Esophagus muscularis mucosa (tissue), 4 donors: ENCODE data around the gene ARID3A.

Experiments used
- EP300 ChIP-seq: sonication (generic); formaldehyde crosslinking; IDR thresholded peaks from one replicate; pipeline ENCODE4 v1.6.1; 2017; ENCODE audit warnings: antibody characterized with exemption
- POLR2A ChIP-seq: fragments of 450-650 bp; IDR thresholded peaks from one replicate; pipeline ENCODE4 v1.6.1; 2017; ENCODE audit warnings: antibody characterized with exemption, moderate library complexity, mild to moderate bottlenecking, low read depth
- POLR2AphosphoS5 ChIP-seq, 2 donors: sonication (generic); formaldehyde crosslinking; IDR thresholded peaks; one replicate each; pipeline ENCODE4 v1.6.1; 2017; ENCODE audit warnings: antibody characterized with exemption in 2 of 2
- TF ChIP-seq, protein P1 (sequence below), 3 experiments: fragments of 200-600 bp in 2 of 3; fragments of 450-650 bp in 1 of 3; sonication (generic) in 2 of 3; IDR thresholded peaks; one replicate each; pipeline ENCODE4 v1.5.1; 2017 to 2019; ENCODE audit warnings: antibody characterized with exemption in 3 of 3, mild to moderate bottlenecking in 2 of 3, moderate library complexity in 1 of 3

- TF ChIP-seq, protein P1, sequence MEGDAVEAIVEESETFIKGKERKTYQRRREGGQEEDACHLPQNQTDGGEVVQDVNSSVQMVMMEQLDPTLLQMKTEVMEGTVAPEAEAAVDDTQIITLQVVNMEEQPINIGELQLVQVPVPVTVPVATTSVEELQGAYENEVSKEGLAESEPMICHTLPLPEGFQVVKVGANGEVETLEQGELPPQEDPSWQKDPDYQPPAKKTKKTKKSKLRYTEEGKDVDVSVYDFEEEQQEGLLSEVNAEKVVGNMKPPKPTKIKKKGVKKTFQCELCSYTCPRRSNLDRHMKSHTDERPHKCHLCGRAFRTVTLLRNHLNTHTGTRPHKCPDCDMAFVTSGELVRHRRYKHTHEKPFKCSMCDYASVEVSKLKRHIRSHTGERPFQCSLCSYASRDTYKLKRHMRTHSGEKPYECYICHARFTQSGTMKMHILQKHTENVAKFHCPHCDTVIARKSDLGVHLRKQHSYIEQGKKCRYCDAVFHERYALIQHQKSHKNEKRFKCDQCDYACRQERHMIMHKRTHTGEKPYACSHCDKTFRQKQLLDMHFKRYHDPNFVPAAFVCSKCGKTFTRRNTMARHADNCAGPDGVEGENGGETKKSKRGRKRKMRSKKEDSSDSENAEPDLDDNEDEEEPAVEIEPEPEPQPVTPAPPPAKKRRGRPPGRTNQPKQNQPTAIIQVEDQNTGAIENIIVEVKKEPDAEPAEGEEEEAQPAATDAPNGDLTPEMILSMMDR (IDR thresholded peaks at IDR 0.05), result no peak
- no peak for TF ChIP-seq POLR2A
- no peak for TF ChIP-seq EP300
- no peak for TF ChIP-seq POLR2AphosphoS5 (IDR thresholded peaks at IDR 0.05)
Observed at GRCh38 chr19:1013218-1013617, 87.4 kb downstream of the ARID3A start.
